ENCODE measurements around the gene NAV2.

GRCh38 chr11:19781351-19781750 lies 68.7 kb downstream of the NAV2 start:
- TF ChIP-seq CTCF (conservative IDR thresholded peaks at IDR 0.05) (no peak), EZH2 (IDR thresholded peaks at IDR 0.05; ENCODE audit: low read depth) (no peak)

Data from PC-9 (cell line).